ENCODE data around the gene PRKCZ.

GRCh38 chr1:2004856-2005255 is 45.4 kb upstream of the PRKCZ start:
- TF ChIP-seq POLR2A (IDR thresholded peaks at IDR 0.05; ENCODE audit: low read depth, low read length) = no peak
- TF ChIP-seq POLR2AphosphoS5 (IDR thresholded peaks at IDR 0.05; ENCODE audit: low read depth, low read length) = no peak
- no peak for TF ChIP-seq PAX5 (IDR thresholded peaks at IDR 0.05; ENCODE audit: insufficient read depth, low read length, severe bottlenecking)
